Spinal cord (tissue), 10 donors: ENCODE data around the gene CLIP3. TPM values are rescaled to one million over a fixed set of nuclear protein-coding genes. Genes with fewer than 3 reads are reported as not detected.
"Not testable (repeated sequence)": the region's sequence is repeated elsewhere in the genome, so short reads cannot be mapped to it uniquely, and the experiment has no call there.

ENCODE experiments used
- DNase-seq, 6 donors: peaks; one replicate each; pipeline versions ENCODE4 v3.0.0 to v3.0.0-alpha.2; 2013 to 2015; ENCODE audit warnings: low spot score in 6 of 6, low read depth in 4 of 6
- H3K27ac ChIP-seq: one replicate; pipeline ENCODE4 v1.5.1; 2013; ENCODE audit warnings: low read depth, low read length, control low read depth
- H3K27me3 ChIP-seq: one replicate; pipeline ENCODE4 v1.6.1; 2013; ENCODE audit warnings: low read length; ENCODE audit not compliant: control insufficient read depth, insufficient read depth
- H3K36me3 ChIP-seq: one replicate; pipeline ENCODE4 v1.6.1; 2013; ENCODE audit warnings: low read length; ENCODE audit not compliant: control insufficient read depth, insufficient read depth
- H3K4me1 ChIP-seq: one replicate; pipeline ENCODE4 v1.6.1; 2013; ENCODE audit warnings: low read length; ENCODE audit not compliant: control insufficient read depth, insufficient read depth
- H3K4me3 ChIP-seq: one replicate; pipeline ENCODE4 v1.5.1; 2013; ENCODE audit warnings: low read depth, low read length, control low read depth
- H3K9me3 ChIP-seq: one replicate; pipeline ENCODE4 v1.6.1; 2013; ENCODE audit warnings: low read length; ENCODE audit not compliant: control insufficient read depth, insufficient read depth
- WGBS: methylation state at CpG from one replicate; pipeline ENCODE4 v1.1.5; 2013; ENCODE audit warnings: missing lambda C conversion rate; ENCODE audit not compliant: insufficient coverage; 5-methylcytosine and 5-hydroxymethylcytosine counted together
- polyA plus RNA-seq, 2 donors: library from polyadenylated mRNA; unstranded; fragments of 120-200 nt; gene quantifications; one replicate each; pipeline ENCODE4 v1.2.1, GENCODE V29; 2013; ENCODE audit not compliant: insufficient read length in 2 of 2
- total RNA-seq, 2 donors: library from RNA; depleted of rRNA in 1 of 2; stranded (reverse); fragments of 120-200 nt in 1 of 2; fragments of >200 nt in 1 of 2; gene quantifications; one replicate each; pipeline versions ENCODE4 v1.2.3 to v1.2.4, GENCODE V29; 2013 to 2014
- donor health status: healthy.

The CLIP3 gene
- total and polyA plus RNA-seq, 4 donors, result 25.2 to 331 (median 174) TPM

GRCh38 chr19:35986111-35986510 is 46.6 kb downstream of the CLIP3 start:
- 86% methylated on average over 5 of the region's 5 CpGs for WGBS
- Histone ChIP-seq H3K36me3 (no peaks in the 10 kb centered on the region), H3K27me3 (peaks cover 14% of the 10 kb centered on the region), H3K9me3 (no peaks in the 10 kb centered on the region), H3K27ac (no peak overlapping the region), H3K4me1 (peaks cover 15% of the 10 kb centered on the region), H3K4me3 (no peak overlapping the region)
- no peak for DNase-seq

GRCh38 chr19:35983177-35983576 is 49.5 kb downstream of the CLIP3 start:
- H3K4me3 ChIP-seq, result no peak overlapping the region
- H3K36me3 ChIP-seq, result no peaks in the 10 kb centered on the region
- DNase-seq, result no peak
- peaks cover 14% of the 10 kb centered on the region for H3K27me3 ChIP-seq
- no peaks in the 10 kb centered on the region for H3K9me3 ChIP-seq
- H3K4me1 ChIP-seq, result peaks cover 15% of the 10 kb centered on the region
- WGBS, result 78% methylated on average over 5 of the region's 8 CpGs
- no peak overlapping the region for H3K27ac ChIP-seq

GRCh38 chr19:35980997-35981396 is 51.7 kb downstream of the CLIP3 start:
- H3K9me3 ChIP-seq, H3K27me3 ChIP-seq, H3K27ac ChIP-seq, H3K36me3 ChIP-seq, DNase-seq, H3K4me3 ChIP-seq, H3K4me1 ChIP-seq: not testable (repeated sequence)
- no CpG with 5 or more reads among the region's 4 CpGs for WGBS

GRCh38 chr19:35978832-35979365 is 53.8 kb downstream of the CLIP3 start:
- no peak for DNase-seq
- H3K27me3 ChIP-seq, result peaks cover 2% of the 10 kb centered on the region

GRCh38 chr19:35978271-35978670 is 54.4 kb downstream of the CLIP3 start:
- Histone ChIP-seq H3K4me1 (no peaks in the 10 kb centered on the region), H3K36me3 (no peaks in the 10 kb centered on the region), H3K27me3 (peaks cover 2% of the 10 kb centered on the region), H3K9me3 (no peaks in the 10 kb centered on the region), H3K4me3 (no peak overlapping the region), H3K27ac (no peak overlapping the region)
- DNase-seq, result no peak
- 40% methylated on average over 5 of the region's 5 CpGs for WGBS

More at GRCh38 chr19:35978832-35979365, 53.8 kb downstream of the CLIP3 start:
- Histone ChIP-seq H3K4me3 (no peak overlapping the region), H3K27ac (no peak overlapping the region), H3K4me1 (no peaks in the 10 kb centered on the region), H3K36me3 (no peaks in the 10 kb centered on the region), H3K9me3 (no peaks in the 10 kb centered on the region)
- 63% methylated on average over 20 of the region's 20 CpGs for whole genome bisulfite sequencing

- 45% methylated on average over 11 of the region's 14 CpGs for WGBS
- Histone ChIP-seq H3K4me1 (no peaks in the 10 kb centered on the region), H3K27ac (no peak overlapping the region), H3K27me3 (peaks cover 2% of the 10 kb centered on the region), H3K36me3 (no peaks in the 10 kb centered on the region), H3K9me3 (no peaks in the 10 kb centered on the region), H3K4me3 (no peak overlapping the region)
- no peak for DNase-seq
These were observed 55.0 kb downstream of the CLIP3 start for GRCh38 chr19:35977446-35978222.

- Histone ChIP-seq H3K27me3 (peaks cover 2% of the 10 kb centered on the region), H3K36me3 (no peaks in the 10 kb centered on the region), H3K4me1 (no peaks in the 10 kb centered on the region), H3K9me3 (no peaks in the 10 kb centered on the region), H3K27ac (no peak overlapping the region), H3K4me3 (no peak overlapping the region)
- 21% methylated on average over 1 of the region's 5 CpGs for WGBS
- DNase-seq, result peak in 1 of 6 donors; percentile 26
These were observed 57.0 kb downstream of the CLIP3 start for GRCh38 chr19:35975608-35976214.

- Histone ChIP-seq H3K4me1 (no peaks in the 10 kb centered on the region), H3K36me3 (no peaks in the 10 kb centered on the region), H3K27ac (no peak overlapping the region), H3K4me3 (no peak overlapping the region), H3K9me3 (no peaks in the 10 kb centered on the region), H3K27me3 (peaks cover 2% of the 10 kb centered on the region)
- 35% methylated on average over 8 of the region's 8 CpGs for WGBS
- no peak for DNase-seq
These were observed 59.2 kb downstream of the CLIP3 start for GRCh38 chr19:35973487-35973886.

GRCh38 chr19:35966771-35967170 is 65.9 kb downstream of the CLIP3 start:
- Histone ChIP-seq H3K27me3 (no peaks in the 10 kb centered on the region), H3K36me3 (no peaks in the 10 kb centered on the region), H3K9me3 (no peaks in the 10 kb centered on the region), H3K27ac (no peak overlapping the region), H3K4me1 (no peaks in the 10 kb centered on the region), H3K4me3 (no peak overlapping the region)
- WGBS, result 85% methylated on average over 3 of the region's 3 CpGs
- DNase-seq, result no peak
